OCI-LY7 (cell line): ENCODE measurements around the gene CCL13. TPM values are rescaled to one million over a fixed set of nuclear protein-coding genes. Genes with fewer than 3 reads are reported as not detected.
A peak's percentile ranks its signal among the peaks of the same experiment; 100 is the strongest.

ENCODE experiments used
- BruUV-seq: library from RNA; stranded (reverse); fragments of 400-500 nt; replicated peaks from 2 replicates; lab custom pipeline; 2021; lab: Mats Ljungman, UMichigan
- CTCF ChIA-PET: fragments of 300-600 bp; sonication (Branson Sonifier 250); formaldehyde crosslinking; loops from one replicate; lab custom pipeline; 2022; ENCODE audit warnings: antibody characterized with exemption; ENCODE audit not compliant: unreplicated experiment; lab: Charles Lee
- POLR2A ChIA-PET: fragments of 300-600 bp; sonication (Branson Sonifier 250); formaldehyde crosslinking; loops from one replicate; lab custom pipeline; 2022; ENCODE audit warnings: antibody characterized with exemption; lab: Charles Lee
- DNase-seq: peaks from one replicate; pipeline ENCODE4 v3.0.0-alpha.2; 2015; ENCODE audit warnings: low spot score
- H2AFZ ChIP-seq: fragments of 200-600 bp; sonication (generic), shearing (Covaris generic); 2 replicates; pipeline ENCODE4 v1.6.1; 2014; ENCODE audit warnings: mild to moderate bottlenecking, antibody characterized with exemption, low read length, moderate library complexity
- H3K27ac ChIP-seq: fragments of 200-600 bp; sonication (generic); 2 replicates; pipeline ENCODE4 v1.5.1; 2014; ENCODE audit warnings: mixed run types, low read depth, mild to moderate bottlenecking, moderate library complexity, low read length, inconsistent platforms; ENCODE audit not compliant: poor library complexity, severe bottlenecking
- H3K36me3 ChIP-seq: fragments of 200-600 bp; sonication (generic); 2 replicates; pipeline ENCODE4 v1.6.1; 2014; ENCODE audit warnings: mild to moderate bottlenecking, antibody characterized with exemption, low read length, moderate library complexity, mixed read lengths; ENCODE audit not compliant: insufficient read depth
- H3K4me1 ChIP-seq: fragments of 200-600 bp; sonication (generic); 2 replicates; pipeline ENCODE4 v1.5.1; 2014; ENCODE audit warnings: mild to moderate bottlenecking, low read length; ENCODE audit not compliant: insufficient read depth, poor library complexity, severe bottlenecking
- H3K4me2 ChIP-seq: fragments of 200-600 bp; sonication (generic); 2 replicates; pipeline ENCODE4 v1.6.1; 2014; ENCODE audit warnings: mild to moderate bottlenecking, low read length
- H3K4me3 ChIP-seq: fragments of 200-600 bp; sonication (generic); 2 replicates; pipeline ENCODE4 v1.5.1; 2014; ENCODE audit warnings: mild to moderate bottlenecking, low read depth, low read length; ENCODE audit not compliant: poor library complexity, severe bottlenecking
- H3K79me2 ChIP-seq: fragments of 200-600 bp; sonication (generic); 2 replicates; pipeline ENCODE4 v1.6.1; 2016; ENCODE audit warnings: low read depth, mild to moderate bottlenecking, low read length, moderate library complexity, mixed read lengths; ENCODE audit not compliant: insufficient read depth
- H3K9me2 ChIP-seq: fragments of 200-600 bp; sonication (generic); 2 replicates; pipeline ENCODE4 v1.6.1; 2016; ENCODE audit warnings: mild to moderate bottlenecking, low read length, mixed read lengths; ENCODE audit not compliant: insufficient read depth
- H3K9me3 ChIP-seq: fragments of 200-600 bp; sonication (generic); 2 replicates; pipeline ENCODE4 v1.6.1; 2014; ENCODE audit warnings: mild to moderate bottlenecking, mixed run types, low read length, mixed read lengths
- H4K20me1 ChIP-seq: fragments of 200-600 bp; sonication (generic); 2 replicates; pipeline ENCODE4 v1.6.1; 2014; ENCODE audit warnings: mild to moderate bottlenecking, antibody characterized with exemption, low read length, moderate library complexity, mixed read lengths; ENCODE audit not compliant: insufficient read depth
- CTCF ChIP-seq: fragments of 200-600 bp; sonication (generic); conservative IDR thresholded peaks from 2 replicates; pipeline ENCODE4 v1.5.1; 2014; ENCODE audit warnings: mild to moderate bottlenecking, antibody characterized with exemption, low read length, moderate library complexity, mixed read lengths
- EZH2phosphoT487 ChIP-seq: fragments of 200-600 bp; sonication (generic); IDR thresholded peaks from 2 replicates; pipeline ENCODE4 v1.6.1; 2018; ENCODE audit warnings: low read depth, borderline replicate concordance, mild to moderate bottlenecking, mixed run types, antibody characterized with exemption, low read length, moderate library complexity, mixed read lengths
- intact Hi-C: fragments of 100-400 bp; cut with micrococcal nuclease; formaldehyde crosslinking; loops from one replicate; pipeline ENCODE4 v1.10.0; 2022; ENCODE audit not compliant: unreplicated experiment
- total RNA-seq, 2 experiments: library from RNA; depleted of rRNA in 1 of 2; stranded (reverse); fragments of >200 nt in 1 of 2; shearing (Covaris generic) in 1 of 2; gene quantifications; 2 replicates each; pipeline ENCODE4 v1.2.3, GENCODE V29; 2014 to 2022

CCL13 gene
- total RNA-seq, 2 experiments from 2014 or later = not detected

GRCh38 chr17:34371405-34372100 lies 15.3 kb downstream of the CCL13 start:
- POLR2A ChIA-PET = interaction anchor here (0.8 to 3.6 kb wide), 4 partner anchors 9 to 27 kb away, joined by 3 to 16 read pairs (median 5); partner anchors contain the start of gene CCL1

GRCh38 chr17:34374457-34374856 lies 18.2 kb downstream of the CCL13 start:
- H3K36me3 ChIP-seq = no peaks in the 10 kb centered on the region
- no peaks in the 10 kb centered on the region for H3K9me2 ChIP-seq
- H3K4me2 ChIP-seq = no peak overlapping the region
- ChIA-PET CTCF (interaction anchor here (1.8 kb wide), 1 partner anchor 9 kb away, joined by 4 read pairs; no protein-coding TSS in a partner anchor), POLR2A (interaction anchor here (3.6 kb wide), 1 partner anchor 9 kb away, joined by 16 read pairs; no protein-coding TSS in a partner anchor)
- H2AFZ ChIP-seq = no peak overlapping the region
- H3K4me1 ChIP-seq = peaks cover 74% of the 10 kb centered on the region
- no peaks in the 10 kb centered on the region for H3K79me2 ChIP-seq
- TF ChIP-seq EZH2phosphoT487 (no peak), CTCF (no peak)
- no peak for DNase-seq
- no peaks in the 10 kb centered on the region for H4K20me1 ChIP-seq
- no peaks in the 10 kb centered on the region for H3K9me3 ChIP-seq
- no peak overlapping the region for H3K4me3 ChIP-seq
- H3K27ac ChIP-seq = no peak overlapping the region
- BruUV-seq = no TSS peak
- intact Hi-C loops = no loop called here

More at GRCh38 chr17:34371405-34372100, 15.3 kb downstream of the CCL13 start:
- no peaks in the 10 kb centered on the region for H4K20me1 ChIP-seq
- peak; percentile 34 for DNase-seq
- CTCF ChIA-PET = interaction anchor here (1.0 to 2.1 kb wide), 3 partner anchors 10 to 20 kb away, joined by 3 to 8 read pairs (median 4); no protein-coding TSS in a partner anchor
- no peaks in the 10 kb centered on the region for H3K9me3 ChIP-seq
- H3K9me2 ChIP-seq = no peaks in the 10 kb centered on the region
- H3K4me3 ChIP-seq = no peak overlapping the region
- no peaks in the 10 kb centered on the region for H3K79me2 ChIP-seq
- no peaks in the 10 kb centered on the region for H3K36me3 ChIP-seq
- no peak for TF ChIP-seq CTCF
- no peak for TF ChIP-seq EZH2phosphoT487
- H2AFZ ChIP-seq = peak overlapping the region; percentile 39; the same call in 1 of the 2 replicates
- H3K4me2 ChIP-seq = peak overlapping the region; percentile 55
- peaks cover 75% of the 10 kb centered on the region for H3K4me1 ChIP-seq
- BruUV-seq = no TSS peak
- intact Hi-C loops = no loop called here
- H3K27ac ChIP-seq = peak overlapping the region; percentile 79

- no peaks in the 10 kb centered on the region for H3K9me3 ChIP-seq
- intact Hi-C loops = no loop called here
- no peak overlapping the region for H3K4me2 ChIP-seq
- no peaks in the 10 kb centered on the region for H3K9me2 ChIP-seq
- no peaks in the 10 kb centered on the region for H4K20me1 ChIP-seq
- H2AFZ ChIP-seq = no peak overlapping the region
- H3K79me2 ChIP-seq = no peaks in the 10 kb centered on the region
- H3K36me3 ChIP-seq = no peaks in the 10 kb centered on the region
- H3K4me3 ChIP-seq = no peak overlapping the region
- CTCF ChIA-PET = interaction anchor here (1.8 kb wide), 1 partner anchor 8 kb away, joined by 4 read pairs; no protein-coding TSS in a partner anchor
- H3K4me1 ChIP-seq = peaks cover 73% of the 10 kb centered on the region
- DNase-seq = no peak
- BruUV-seq = no TSS peak
- no peak for TF ChIP-seq CTCF
- no peak for TF ChIP-seq EZH2phosphoT487
- H3K27ac ChIP-seq = no peak overlapping the region
- POLR2A ChIA-PET = interaction anchor here (0.7 kb wide), 2 partner anchors 12 to 708 kb away, joined by 3 read pairs; no protein-coding TSS in a partner anchor
These were observed 19.2 kb downstream of the CCL13 start for GRCh38 chr17:34375426-34375997.
